Measurements from ENCODE around the gene LCAT.

DNA sequence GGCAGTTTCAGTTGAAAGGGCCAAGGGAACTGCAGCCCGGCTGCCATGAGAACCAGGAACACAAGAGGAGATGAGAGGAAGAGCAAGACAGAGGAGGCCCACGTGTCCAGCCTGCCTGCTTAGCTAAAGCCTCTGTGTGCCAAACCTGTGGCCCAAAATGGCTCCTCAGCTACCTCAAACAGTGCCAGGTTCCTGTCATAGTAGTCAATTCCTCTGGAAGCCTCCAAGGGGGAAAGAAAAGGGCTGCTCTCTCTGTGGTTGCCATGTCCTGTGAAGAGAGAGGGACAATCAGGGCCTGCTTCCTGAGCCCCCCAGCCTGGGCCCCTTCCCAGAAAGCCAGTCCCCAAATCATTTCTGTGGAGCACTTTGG, 19.4 kb upstream of the LCAT start:
- TF ChIP-seq POLR2A (IDR thresholded peaks at IDR 0.05; ENCODE audit: low read depth), result no peak
- TF ChIP-seq, protein P1, sequence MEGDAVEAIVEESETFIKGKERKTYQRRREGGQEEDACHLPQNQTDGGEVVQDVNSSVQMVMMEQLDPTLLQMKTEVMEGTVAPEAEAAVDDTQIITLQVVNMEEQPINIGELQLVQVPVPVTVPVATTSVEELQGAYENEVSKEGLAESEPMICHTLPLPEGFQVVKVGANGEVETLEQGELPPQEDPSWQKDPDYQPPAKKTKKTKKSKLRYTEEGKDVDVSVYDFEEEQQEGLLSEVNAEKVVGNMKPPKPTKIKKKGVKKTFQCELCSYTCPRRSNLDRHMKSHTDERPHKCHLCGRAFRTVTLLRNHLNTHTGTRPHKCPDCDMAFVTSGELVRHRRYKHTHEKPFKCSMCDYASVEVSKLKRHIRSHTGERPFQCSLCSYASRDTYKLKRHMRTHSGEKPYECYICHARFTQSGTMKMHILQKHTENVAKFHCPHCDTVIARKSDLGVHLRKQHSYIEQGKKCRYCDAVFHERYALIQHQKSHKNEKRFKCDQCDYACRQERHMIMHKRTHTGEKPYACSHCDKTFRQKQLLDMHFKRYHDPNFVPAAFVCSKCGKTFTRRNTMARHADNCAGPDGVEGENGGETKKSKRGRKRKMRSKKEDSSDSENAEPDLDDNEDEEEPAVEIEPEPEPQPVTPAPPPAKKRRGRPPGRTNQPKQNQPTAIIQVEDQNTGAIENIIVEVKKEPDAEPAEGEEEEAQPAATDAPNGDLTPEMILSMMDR (IDR thresholded peaks at IDR 0.05), result no peak

All from esophagus muscularis mucosa (tissue), 3 donors.